HG02885 (cell line): ENCODE measurements around the gene FXYD4.
"Not testable (repeated sequence)": the region's sequence is repeated elsewhere in the genome, so short reads cannot be mapped to it uniquely, and the experiment has no call there.

Source experiments
- ATAC-seq: cut with Tn5 transposase; IDR thresholded peaks from one replicate; pipeline ENCODE4 v1.9.1; 2021; ENCODE audit warnings: mild to moderate bottlenecking; ENCODE audit not compliant: unreplicated experiment, poor library complexity

The FXYD4 gene, protein sequence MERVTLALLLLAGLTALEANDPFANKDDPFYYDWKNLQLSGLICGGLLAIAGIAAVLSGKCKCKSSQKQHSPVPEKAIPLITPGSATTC

DNA sequence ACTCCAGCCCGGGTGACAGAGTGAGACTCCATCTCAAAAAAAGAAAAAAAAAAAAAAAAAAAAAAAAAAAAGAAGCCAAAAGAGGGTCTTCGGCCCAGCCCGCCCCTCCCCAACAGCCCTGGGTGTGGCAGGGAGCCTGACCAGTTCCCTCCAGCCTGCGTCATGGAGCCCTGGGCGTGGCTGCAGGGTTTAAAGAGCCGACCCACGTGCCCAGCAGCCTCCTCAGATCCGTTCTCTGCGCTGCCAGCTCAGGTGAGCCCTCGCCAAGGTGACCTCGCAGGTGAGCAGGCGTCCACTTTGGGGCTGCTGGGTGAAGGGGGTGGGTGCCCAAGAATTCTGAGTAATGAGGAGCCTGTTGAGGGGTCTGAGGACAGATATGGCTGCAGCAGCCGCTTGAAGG, at the start of gene FXYD4:
TSS of gene FXYD4 (plus strand) at position 219 of the 400 bp plus-strand sequence. CDS start 2,111 bp downstream, outside the sequence.
- no peak for ATAC-seq

GRCh38 chr10:43322331-43322730, 49.1 kb upstream of the FXYD4 start:
- ATAC-seq: no peak

DNA sequence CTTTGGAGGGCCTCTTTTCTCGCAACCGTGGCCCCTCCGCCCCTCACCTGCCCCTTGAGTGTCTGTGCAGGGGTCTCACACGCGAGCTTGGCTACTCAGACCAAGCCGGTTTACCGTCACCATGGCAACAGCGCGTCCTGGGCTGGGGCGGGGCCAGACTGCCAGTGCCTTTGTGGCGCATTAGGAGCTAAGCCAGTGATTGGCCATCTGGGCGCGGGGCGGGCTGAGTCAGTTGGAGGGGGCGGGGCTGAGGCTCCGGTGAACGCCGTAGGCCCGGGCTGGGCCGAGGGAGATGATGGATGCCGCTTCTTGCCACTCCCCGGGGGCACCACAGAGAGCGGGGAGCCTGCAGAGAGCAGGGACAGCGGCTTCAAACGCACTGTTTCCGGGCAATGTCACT, 48.7 kb upstream of the FXYD4 start:
- peak; percentile 65 for ATAC-seq

DNA sequence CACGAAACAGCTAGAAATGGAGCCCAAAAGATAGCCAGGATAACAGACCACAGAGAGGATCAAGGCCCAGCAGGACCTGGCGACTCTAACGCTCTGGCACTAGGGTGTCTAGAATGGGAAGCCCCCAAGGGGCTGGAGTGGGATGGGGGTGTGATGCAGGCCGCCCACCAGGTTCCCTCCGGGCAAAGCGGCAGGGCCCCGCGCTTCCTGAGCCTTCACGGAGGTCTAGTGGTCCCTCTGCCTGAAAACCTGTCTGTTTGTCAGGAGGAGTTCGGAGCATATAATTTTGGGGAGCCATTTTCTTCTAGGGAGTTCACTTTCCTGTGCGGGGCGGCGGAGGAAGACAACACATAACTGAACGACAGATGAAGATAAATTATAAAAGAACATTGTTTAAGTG, 48.2 kb upstream of the FXYD4 start:
- no peak for ATAC-seq

GRCh38 chr10:43324876-43325275, 46.6 kb upstream of the FXYD4 start:
- no peak for ATAC-seq

DNA sequence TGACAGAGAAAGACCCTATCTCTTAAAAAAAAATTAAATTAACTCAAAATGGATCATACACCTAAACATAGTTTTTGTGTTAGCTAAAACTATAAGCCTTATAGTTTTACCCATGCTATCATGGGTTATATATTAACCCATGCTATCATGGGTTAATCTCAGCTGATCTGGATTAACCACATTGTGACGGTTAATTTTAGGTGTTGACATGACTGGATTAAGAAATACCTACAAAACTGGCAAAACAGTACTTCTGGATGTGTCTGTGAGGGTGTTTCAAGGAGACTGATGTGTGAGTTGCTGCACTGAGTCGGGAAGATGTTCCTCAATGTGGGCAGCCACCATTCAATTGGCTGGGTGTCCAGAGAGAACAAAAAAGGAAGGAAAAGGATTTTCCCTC, 44.3 kb upstream of the FXYD4 start:
- ATAC-seq: no peak

GRCh38 chr10:43327986-43328385, 43.5 kb upstream of the FXYD4 start:
- ATAC-seq: no peak

DNA sequence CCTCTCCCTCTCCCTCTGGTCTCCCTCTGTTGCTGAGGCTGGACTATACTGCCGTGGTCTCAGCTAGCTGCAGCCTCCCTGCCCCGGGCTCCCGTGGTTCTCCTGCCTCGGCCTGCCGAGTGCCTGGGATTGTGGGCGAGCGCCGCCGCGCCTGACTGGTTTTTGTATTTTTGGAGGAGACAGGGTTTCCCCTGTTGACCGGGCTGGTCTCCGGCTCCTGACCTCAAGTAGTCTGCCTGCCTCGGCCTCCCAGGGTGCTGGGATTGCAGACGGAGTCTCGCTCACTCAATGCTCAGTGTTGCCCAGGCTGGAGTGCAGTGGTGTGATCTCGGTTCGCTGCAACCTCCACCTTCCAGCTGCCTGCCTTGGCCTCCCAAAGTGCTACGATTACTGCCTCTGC, 42.6 kb upstream of the FXYD4 start:
- ATAC-seq: not testable (repeated sequence)

DNA sequence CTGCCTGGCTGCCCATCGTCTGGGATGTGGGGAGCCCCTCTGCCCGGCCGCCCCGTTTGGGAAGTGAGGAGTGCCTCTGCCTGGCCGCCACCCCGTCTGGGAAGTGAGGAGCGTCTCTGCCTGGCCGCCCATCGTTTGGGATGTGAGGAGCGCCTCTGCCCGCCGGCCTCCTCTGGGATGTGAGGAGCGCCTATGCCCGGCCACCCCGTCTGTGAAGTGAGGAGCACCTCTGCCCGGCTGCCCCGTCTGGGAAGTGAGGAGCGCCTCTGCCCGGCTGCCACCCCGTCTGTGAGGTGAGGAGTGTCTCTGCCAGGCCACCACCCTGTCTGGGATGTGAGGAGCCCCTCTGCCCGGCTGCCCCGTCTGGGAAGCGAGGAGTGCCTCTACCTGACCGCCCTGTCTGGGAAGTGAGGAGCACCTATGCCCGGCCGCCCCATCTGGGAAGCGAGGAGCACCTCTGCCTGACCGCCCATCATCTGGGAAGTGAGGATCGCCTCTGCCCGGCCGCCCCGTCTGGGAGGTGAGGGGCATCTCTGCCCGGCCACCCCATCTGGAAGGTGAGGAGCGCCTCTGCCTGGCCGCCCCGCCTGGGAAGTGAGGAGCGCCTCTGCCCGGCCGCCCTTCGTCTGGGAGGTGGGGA, 42.1 kb upstream of the FXYD4 start:
- not testable (repeated sequence) for ATAC-seq

GRCh38 chr10:43330049-43330823, 41.2 kb upstream of the FXYD4 start:
- ATAC-seq: not testable (repeated sequence)

- ATAC-seq: not testable (repeated sequence)
Observed at GRCh38 chr10:43330824-43331127, 40.7 kb upstream of the FXYD4 start.

DNA sequence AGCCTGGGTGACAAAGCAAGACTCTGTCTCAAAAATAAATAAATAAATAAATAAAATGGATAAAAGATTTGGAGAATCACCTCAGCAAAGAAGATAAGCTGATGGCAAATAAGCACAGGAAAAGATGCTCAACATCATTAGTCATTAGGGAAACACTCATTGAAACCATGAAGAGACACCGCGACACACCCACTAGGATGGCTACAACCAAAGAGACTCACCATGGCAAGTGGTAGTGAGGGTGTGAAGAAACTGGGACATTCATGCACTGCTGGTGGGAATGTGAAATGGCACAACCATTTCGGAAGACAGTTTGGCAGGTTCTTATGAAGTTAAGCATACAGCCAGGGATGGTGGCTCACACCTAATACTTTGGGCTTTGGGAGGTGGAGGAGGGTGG, 37.8 kb upstream of the FXYD4 start:
- ATAC-seq: no peak

DNA sequence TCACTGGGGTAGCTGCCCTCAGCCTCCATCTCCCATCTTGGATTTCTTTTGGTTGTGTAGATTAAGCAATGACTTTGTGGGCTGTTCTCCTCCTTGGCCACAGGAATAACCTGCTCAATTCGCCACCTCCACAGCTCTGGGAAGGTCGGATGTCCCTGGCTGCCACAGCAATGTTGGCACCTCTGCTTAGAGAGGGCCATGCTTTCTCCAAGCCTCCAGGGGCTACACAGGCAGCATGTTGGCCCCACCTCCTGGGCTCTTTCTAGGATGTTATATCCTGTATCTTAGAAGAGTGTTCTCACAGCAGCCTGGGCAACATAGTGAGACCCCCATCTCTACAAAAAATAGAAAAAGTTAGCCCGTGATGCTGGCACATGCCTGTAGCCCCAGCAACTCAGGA, 35.4 kb upstream of the FXYD4 start:
- no peak for ATAC-seq

GRCh38 chr10:43336641-43337318, 34.7 kb upstream of the FXYD4 start:
- ATAC-seq: no peak

GRCh38 chr10:43337536-43337935, 33.9 kb upstream of the FXYD4 start:
- not testable (repeated sequence) for ATAC-seq

DNA sequence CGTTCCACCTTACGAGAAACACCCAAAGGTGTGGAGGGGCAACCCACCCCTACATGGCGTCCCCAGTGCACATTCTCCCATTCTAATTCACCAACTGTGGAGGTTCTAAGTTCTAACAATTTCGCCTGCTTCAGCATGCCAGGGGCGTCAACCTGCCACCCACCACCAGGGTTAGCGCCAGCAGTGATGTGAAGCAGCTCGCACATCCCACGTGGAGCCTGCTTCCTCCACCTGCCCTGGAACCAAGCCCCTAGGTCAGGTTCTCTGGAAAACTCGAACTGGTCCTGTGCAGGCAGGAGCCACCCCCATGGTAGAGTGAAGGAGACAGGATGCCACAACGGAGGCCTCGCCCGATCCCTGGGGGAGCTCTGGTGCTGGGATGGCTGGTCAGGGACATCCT, 33.3 kb upstream of the FXYD4 start:
- ATAC-seq: no peak

DNA sequence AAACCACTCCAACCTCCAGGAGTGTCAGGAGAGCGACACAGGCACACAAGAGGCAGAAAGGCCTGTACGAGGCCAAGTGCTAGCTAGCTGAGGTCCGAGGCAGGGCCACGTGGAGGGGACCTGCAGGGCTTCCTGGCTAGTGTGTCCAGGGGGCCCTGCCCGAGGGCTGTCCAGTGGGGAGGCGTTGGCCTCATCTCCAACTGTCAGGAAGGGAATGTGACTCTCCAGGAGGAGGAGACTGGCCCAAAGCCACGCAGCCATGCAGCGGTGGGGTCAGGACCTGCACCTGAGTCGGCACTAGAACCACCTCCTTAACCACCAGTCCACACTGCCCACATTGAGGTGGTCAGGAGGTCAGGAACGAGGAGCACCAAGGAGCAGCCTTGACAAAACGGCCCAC, 32.3 kb upstream of the FXYD4 start:
- ATAC-seq: no peak

GRCh38 chr10:43340101-43340500, 31.3 kb upstream of the FXYD4 start:
- ATAC-seq: no peak

- no peak for ATAC-seq
Observed at GRCh38 chr10:43340619-43341018, 30.8 kb upstream of the FXYD4 start.

DNA sequence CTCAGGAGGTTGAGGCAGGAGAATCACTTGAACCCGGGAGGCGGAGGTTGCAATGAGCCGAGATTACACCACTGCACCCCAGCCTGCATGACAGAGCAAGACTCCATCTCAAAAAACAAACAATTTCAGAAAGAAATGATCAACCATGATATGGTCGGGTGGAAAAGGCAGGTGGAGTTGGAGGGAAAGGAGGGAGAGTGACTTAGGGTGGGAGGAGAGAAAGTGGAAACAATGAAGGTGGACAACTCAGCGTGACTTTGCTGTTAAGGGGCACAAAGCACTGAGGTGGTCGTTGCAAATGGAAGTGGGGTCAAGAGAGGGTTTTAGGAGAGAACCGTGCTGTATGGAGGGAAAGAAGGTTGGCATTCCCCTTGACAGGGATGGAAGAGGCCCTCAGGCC, 30.0 kb upstream of the FXYD4 start:
- ATAC-seq: no peak
